GM23338 (cell line): Measurements from ENCODE around the gene SRP72. TPM values are rescaled to one million over a fixed set of nuclear protein-coding genes. Genes with fewer than 3 reads are reported as not detected.
"Not testable (repeated sequence)": the region's sequence is repeated elsewhere in the genome, so short reads cannot be mapped to it uniquely, and the experiment has no call there.

Experiments
- ATAC-seq: fragments of 200-7000 bp; cut with Tn5 transposase; 3 replicates; pipeline ENCODE4 v1.9.1; 2020
- DNase-seq: peaks from one replicate; pipeline ENCODE4 v3.0.0-alpha.2; 2015; ENCODE audit warnings: low spot score
- H2AFZ ChIP-seq: fragments of 200-600 bp; sonication (generic); 2 replicates; pipeline ENCODE4 v1.8.0; 2016; ENCODE audit warnings: antibody characterized with exemption, mild to moderate bottlenecking, moderate library complexity
- H3F3A ChIP-seq: fragments of 200-600 bp; sonication (generic); replicated peaks from 2 replicates; pipeline ENCODE4 v1.8.0; 2017; ENCODE audit warnings: antibody characterized with exemption, mixed run types, low read depth
- H3K27ac ChIP-seq: fragments of 200-600 bp; sonication (generic); 2 replicates; pipeline ENCODE4 v1.6.1; 2016; ENCODE audit warnings: low read depth
- H3K27me3 ChIP-seq: fragments of 200-600 bp; sonication (generic); 2 replicates; pipeline ENCODE4 v1.8.0; 2016; ENCODE audit warnings: mild to moderate bottlenecking, mixed run types, moderate library complexity; ENCODE audit not compliant: insufficient read depth
- H3K36me3 ChIP-seq: fragments of 200-600 bp; sonication (generic); 2 replicates; pipeline ENCODE4 v1.8.0; 2016; ENCODE audit warnings: mild to moderate bottlenecking; ENCODE audit not compliant: insufficient read depth
- H3K4me1 ChIP-seq: fragments of 200-600 bp; sonication (generic); 2 replicates; pipeline ENCODE4 v1.8.0; 2016; ENCODE audit warnings: mild to moderate bottlenecking, moderate library complexity; ENCODE audit not compliant: insufficient read depth
- H3K4me2 ChIP-seq: fragments of 200-600 bp; sonication (generic); 2 replicates; pipeline ENCODE4 v1.7.1; 2017; ENCODE audit warnings: mixed run types
- H3K4me3 ChIP-seq: fragments of 200-600 bp; sonication (generic); 2 replicates; pipeline ENCODE4 v1.6.1; 2016; ENCODE audit warnings: mixed run types
- H3K79me2 ChIP-seq: fragments of 200-600 bp; sonication (generic); replicated peaks from 2 replicates; pipeline ENCODE4 v1.8.0; 2017; ENCODE audit warnings: mild to moderate bottlenecking; ENCODE audit not compliant: insufficient read depth
- H3K9me2 ChIP-seq: fragments of 200-600 bp; sonication (generic); 2 replicates; pipeline ENCODE4 v1.8.0; 2017; ENCODE audit not compliant: insufficient read depth
- H4K20me1 ChIP-seq: fragments of 200-600 bp; sonication (generic); replicated peaks from 2 replicates; pipeline ENCODE4 v1.8.0; 2017; ENCODE audit warnings: mild to moderate bottlenecking; ENCODE audit not compliant: insufficient read depth
- H3K27ac Mint-ChIP-seq: 2 replicates; pipeline ENCODE4 v1.8.0; 2020; ENCODE audit warnings: inconsistent platforms, mild to moderate bottlenecking, moderate library complexity, mixed read lengths
- H3K27me3 Mint-ChIP-seq: 3 replicates; pipeline ENCODE4 v1.8.0; 2022; ENCODE audit warnings: low read depth, mild to moderate bottlenecking, moderate library complexity, mixed read lengths, inconsistent platforms; ENCODE audit not compliant: insufficient read depth, poor library complexity
- H3K36me3 Mint-ChIP-seq: 3 replicates; pipeline ENCODE4 v1.8.0; 2021; ENCODE audit warnings: low read depth, mild to moderate bottlenecking, inconsistent platforms, moderate library complexity, mixed read lengths
- H3K4me1 Mint-ChIP-seq: 3 replicates; pipeline ENCODE4 v1.8.0; 2020; ENCODE audit warnings: mild to moderate bottlenecking, inconsistent platforms, mixed read lengths
- H3K4me3 Mint-ChIP-seq: 3 replicates; pipeline ENCODE4 v1.8.0; 2021; ENCODE audit warnings: moderate library complexity, mild to moderate bottlenecking, inconsistent platforms, mixed read lengths
- H3K9me3 Mint-ChIP-seq: 3 replicates; pipeline ENCODE4 v1.8.0; 2020; ENCODE audit warnings: moderate library complexity, mild to moderate bottlenecking, inconsistent platforms, mixed read lengths
- POLR2AphosphoS5 ChIP-seq: IDR thresholded peaks from 2 replicates; pipeline ENCODE4 v1.6.1; 2016; ENCODE audit warnings: antibody characterized with exemption, low read depth
- polyA plus RNA-seq: library from polyadenylated mRNA; unstranded; fragments of >200 nt; fragmentation: Nextera tagmentation; extraction: Ambion mirVana; gene quantifications from 2 replicates; pipeline ENCODE4 v1.2.1, GENCODE V29; 2016
- total RNA-seq: library from RNA; depleted of rRNA; stranded (reverse); fragments of >200 nt; shearing (Covaris generic); gene quantifications from 2 replicates; pipeline ENCODE4 v1.2.3, GENCODE V29; 2014
- TF ChIP-seq, protein P1 (sequence below): fragments of 250-450 bp; sonication (Bioruptor Pico); IDR thresholded peaks from 2 replicates; pipeline ENCODE4 v1.5.0; 2020; ENCODE audit warnings: mild to moderate bottlenecking, moderate library complexity
- TF ChIP-seq, protein P2 (sequence below), 2 experiments: fragments of 200-600 bp in 1 of 2; sonication (generic) in 1 of 2; conservative IDR thresholded peaks; 2 replicates each; pipeline versions ENCODE4 v1.5.1 to v1.6.1; 2016 to 2017; ENCODE audit warnings: antibody characterized with exemption in 2 of 2, low read depth in 2 of 2, mild to moderate bottlenecking in 2 of 2, moderate library complexity in 1 of 2

SRP72 gene
- total and polyA plus RNA-seq, 2 experiments from 2014 or later, result 84.6 to 174 TPM

DNA sequence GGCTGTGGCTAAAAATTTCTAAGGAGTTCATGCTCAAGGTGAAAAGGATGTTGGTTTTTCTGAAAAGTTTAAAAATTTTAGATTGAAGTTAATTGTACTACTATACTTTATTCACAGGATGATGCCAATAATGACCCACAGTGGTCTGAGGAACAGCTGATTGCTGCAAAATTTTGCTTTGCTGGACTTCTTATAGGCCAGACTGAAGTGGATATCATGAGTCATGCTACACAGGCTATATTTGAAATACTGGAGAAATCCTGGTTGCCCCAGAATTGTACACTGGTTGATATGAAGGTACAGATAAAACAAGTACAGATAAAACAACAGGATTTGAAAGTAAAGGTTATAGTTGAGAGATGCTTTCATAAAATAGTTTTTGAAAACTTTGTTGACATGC is 19.1 kb upstream of the SRP72 start (continued):
- TF ChIP-seq, protein P1, sequence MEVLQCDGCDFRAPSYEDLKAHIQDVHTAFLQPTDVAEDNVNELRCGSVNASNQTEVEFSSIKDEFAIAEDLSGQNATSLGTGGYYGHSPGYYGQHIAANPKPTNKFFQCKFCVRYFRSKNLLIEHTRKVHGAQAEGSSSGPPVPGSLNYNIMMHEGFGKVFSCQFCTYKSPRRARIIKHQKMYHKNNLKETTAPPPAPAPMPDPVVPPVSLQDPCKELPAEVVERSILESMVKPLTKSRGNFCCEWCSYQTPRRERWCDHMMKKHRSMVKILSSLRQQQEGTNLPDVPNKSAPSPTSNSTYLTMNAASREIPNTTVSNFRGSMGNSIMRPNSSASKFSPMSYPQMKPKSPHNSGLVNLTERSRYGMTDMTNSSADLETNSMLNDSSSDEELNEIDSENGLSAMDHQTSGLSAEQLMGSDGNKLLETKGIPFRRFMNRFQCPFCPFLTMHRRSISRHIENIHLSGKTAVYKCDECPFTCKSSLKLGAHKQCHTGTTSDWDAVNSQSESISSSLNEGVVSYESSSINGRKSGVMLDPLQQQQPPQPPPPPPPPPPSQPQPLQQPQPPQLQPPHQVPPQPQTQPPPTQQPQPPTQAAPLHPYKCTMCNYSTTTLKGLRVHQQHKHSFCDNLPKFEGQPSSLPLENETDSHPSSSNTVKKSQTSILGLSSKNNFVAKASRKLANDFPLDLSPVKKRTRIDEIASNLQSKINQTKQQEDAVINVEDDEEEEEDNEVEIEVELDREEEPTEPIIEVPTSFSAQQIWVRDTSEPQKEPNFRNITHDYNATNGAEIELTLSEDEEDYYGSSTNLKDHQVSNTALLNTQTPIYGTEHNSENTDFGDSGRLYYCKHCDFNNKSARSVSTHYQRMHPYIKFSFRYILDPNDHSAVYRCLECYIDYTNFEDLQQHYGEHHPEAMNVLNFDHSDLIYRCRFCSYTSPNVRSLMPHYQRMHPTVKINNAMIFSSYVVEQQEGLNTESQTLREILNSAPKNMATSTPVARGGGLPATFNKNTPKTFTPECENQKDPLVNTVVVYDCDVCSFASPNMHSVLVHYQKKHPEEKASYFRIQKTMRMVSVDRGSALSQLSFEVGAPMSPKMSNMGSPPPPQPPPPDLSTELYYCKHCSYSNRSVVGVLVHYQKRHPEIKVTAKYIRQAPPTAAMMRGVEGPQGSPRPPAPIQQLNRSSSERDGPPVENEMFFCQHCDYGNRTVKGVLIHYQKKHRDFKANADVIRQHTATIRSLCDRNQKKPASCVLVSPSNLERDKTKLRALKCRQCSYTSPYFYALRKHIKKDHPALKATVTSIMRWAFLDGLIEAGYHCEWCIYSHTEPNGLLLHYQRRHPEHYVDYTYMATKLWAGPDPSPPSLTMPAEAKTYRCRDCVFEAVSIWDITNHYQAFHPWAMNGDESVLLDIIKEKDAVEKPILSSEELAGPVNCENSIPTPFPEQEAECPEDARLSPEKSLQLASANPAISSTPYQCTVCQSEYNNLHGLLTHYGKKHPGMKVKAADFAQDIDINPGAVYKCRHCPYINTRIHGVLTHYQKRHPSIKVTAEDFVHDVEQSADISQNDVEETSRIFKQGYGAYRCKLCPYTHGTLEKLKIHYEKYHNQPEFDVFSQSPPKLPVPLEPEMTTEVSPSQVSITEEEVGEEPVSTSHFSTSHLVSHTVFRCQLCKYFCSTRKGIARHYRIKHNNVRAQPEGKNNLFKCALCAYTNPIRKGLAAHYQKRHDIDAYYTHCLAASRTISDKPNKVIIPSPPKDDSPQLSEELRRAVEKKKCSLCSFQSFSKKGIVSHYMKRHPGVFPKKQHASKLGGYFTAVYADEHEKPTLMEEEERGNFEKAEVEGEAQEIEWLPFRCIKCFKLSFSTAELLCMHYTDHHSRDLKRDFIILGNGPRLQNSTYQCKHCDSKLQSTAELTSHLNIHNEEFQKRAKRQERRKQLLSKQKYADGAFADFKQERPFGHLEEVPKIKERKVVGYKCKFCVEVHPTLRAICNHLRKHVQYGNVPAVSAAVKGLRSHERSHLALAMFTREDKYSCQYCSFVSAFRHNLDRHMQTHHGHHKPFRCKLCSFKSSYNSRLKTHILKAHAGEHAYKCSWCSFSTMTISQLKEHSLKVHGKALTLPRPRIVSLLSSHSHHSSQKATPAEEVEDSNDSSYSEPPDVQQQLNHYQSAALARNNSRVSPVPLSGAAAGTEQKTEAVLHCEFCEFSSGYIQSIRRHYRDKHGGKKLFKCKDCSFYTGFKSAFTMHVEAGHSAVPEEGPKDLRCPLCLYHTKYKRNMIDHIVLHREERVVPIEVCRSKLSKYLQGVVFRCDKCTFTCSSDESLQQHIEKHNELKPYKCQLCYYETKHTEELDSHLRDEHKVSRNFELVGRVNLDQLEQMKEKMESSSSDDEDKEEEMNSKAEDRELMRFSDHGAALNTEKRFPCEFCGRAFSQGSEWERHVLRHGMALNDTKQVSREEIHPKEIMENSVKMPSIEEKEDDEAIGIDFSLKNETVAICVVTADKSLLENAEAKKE (CRISPR knock-in tag), result no peak
- TF ChIP-seq, protein P2, sequence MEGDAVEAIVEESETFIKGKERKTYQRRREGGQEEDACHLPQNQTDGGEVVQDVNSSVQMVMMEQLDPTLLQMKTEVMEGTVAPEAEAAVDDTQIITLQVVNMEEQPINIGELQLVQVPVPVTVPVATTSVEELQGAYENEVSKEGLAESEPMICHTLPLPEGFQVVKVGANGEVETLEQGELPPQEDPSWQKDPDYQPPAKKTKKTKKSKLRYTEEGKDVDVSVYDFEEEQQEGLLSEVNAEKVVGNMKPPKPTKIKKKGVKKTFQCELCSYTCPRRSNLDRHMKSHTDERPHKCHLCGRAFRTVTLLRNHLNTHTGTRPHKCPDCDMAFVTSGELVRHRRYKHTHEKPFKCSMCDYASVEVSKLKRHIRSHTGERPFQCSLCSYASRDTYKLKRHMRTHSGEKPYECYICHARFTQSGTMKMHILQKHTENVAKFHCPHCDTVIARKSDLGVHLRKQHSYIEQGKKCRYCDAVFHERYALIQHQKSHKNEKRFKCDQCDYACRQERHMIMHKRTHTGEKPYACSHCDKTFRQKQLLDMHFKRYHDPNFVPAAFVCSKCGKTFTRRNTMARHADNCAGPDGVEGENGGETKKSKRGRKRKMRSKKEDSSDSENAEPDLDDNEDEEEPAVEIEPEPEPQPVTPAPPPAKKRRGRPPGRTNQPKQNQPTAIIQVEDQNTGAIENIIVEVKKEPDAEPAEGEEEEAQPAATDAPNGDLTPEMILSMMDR (conservative IDR thresholded peaks at IDR 0.05; ENCODE audit: low read depth in 2 of 2), result no peak
- TF ChIP-seq POLR2AphosphoS5, result no peak

DNA sequence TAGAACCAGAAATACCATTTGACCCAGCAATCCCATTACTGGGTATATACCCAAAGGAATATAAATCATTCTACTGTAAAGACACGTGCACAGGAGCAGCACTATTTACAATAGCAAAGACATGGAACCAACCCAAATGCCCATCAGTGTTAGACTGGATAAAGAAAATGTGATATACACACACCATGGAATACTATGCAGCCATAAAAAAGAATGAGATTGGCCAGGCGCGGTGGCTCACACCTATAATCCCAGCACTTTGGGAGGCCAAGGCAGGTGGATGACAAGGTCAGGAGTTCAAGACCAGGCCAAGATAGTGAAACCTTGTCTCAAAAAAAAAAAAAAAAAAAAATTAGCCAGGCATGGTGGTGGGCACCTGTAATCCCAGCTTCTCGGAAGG is 17.9 kb upstream of the SRP72 start:
- not testable (repeated sequence) for H3K27me3 ChIP-seq, H3K4me1 ChIP-seq, H3K27ac Mint-ChIP-seq, H3K4me3 ChIP-seq, H3K4me3 Mint-ChIP-seq, H3K9me2 ChIP-seq, H3K9me3 Mint-ChIP-seq, H3F3A ChIP-seq, H3K4me2 ChIP-seq, DNase-seq, H3K4me1 Mint-ChIP-seq, H3K27me3 Mint-ChIP-seq, H2AFZ ChIP-seq, ATAC-seq, H3K27ac ChIP-seq
- peaks cover 98% of the 10 kb centered on the region for H3K36me3 ChIP-seq
- H3K36me3 Mint-ChIP-seq, result peaks cover 97% of the 10 kb centered on the region
- H4K20me1 ChIP-seq, result peaks cover 44% of the 10 kb centered on the region
- peaks cover 82% of the 10 kb centered on the region for H3K79me2 ChIP-seq
